ENCODE measurements around the gene IGF2R.

GRCh38 chr6:160035241-160035640, 66.4 kb downstream of the IGF2R start:
- TF ChIP-seq POLR2A (IDR thresholded peaks at IDR 0.05), result no peak
- TF ChIP-seq, protein P1, sequence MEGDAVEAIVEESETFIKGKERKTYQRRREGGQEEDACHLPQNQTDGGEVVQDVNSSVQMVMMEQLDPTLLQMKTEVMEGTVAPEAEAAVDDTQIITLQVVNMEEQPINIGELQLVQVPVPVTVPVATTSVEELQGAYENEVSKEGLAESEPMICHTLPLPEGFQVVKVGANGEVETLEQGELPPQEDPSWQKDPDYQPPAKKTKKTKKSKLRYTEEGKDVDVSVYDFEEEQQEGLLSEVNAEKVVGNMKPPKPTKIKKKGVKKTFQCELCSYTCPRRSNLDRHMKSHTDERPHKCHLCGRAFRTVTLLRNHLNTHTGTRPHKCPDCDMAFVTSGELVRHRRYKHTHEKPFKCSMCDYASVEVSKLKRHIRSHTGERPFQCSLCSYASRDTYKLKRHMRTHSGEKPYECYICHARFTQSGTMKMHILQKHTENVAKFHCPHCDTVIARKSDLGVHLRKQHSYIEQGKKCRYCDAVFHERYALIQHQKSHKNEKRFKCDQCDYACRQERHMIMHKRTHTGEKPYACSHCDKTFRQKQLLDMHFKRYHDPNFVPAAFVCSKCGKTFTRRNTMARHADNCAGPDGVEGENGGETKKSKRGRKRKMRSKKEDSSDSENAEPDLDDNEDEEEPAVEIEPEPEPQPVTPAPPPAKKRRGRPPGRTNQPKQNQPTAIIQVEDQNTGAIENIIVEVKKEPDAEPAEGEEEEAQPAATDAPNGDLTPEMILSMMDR (IDR thresholded peaks at IDR 0.05), result no peak
